ENCODE data around the gene DNAH7.

GRCh38 chr2:196067088-196067382 lies 1.6 kb downstream of the DNAH7 start:
- no peak for TF ChIP-seq CTCF (IDR thresholded peaks at IDR 0.05)
- no peak for TF ChIP-seq POLR2A (IDR thresholded peaks at IDR 0.05)
